Lower leg skin (tissue), 3 donors: Measurements from ENCODE around the gene KCNQ4.

Experiments used
- POLR2A ChIP-seq, 2 donors: fragments of 450-650 bp; IDR thresholded peaks; one replicate each; pipeline ENCODE4 v1.6.1; 2016 to 2017; ENCODE audit warnings: antibody characterized with exemption in 2 of 2, mild to moderate bottlenecking in 1 of 2, moderate library complexity in 1 of 2
- TF ChIP-seq, protein P1 (sequence below), 3 donors: fragments of 450-650 bp; IDR thresholded peaks; one replicate each; pipeline ENCODE4 v1.5.1; 2016; ENCODE audit warnings: antibody characterized with exemption in 3 of 3, mild to moderate bottlenecking in 3 of 3, moderate library complexity in 2 of 3

DNA sequence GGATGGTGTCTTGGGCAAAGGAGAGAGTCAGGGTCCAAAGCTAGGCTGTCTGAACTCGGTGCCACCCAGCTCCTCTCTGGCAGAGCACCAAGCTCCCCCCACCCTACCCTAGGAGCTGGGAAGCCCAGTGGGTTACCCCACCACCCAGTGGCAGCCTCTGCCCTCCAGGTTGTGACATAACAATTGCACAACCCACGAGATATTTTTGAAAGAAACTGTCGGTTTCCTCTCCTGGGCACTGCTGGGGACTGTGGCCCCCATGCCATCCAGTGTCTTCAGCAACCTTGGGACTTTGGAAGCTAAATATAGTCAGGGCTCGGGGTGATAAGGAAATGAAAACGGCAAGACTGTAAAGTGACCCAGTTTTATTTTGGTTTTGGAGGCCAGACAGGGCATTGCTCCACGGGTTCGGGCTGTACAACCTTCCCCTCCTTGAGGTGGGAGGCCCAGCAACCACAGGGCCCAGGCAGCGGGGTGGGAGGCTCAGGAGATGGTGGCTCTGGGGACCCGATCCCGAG lies 77.2 kb downstream of the KCNQ4 start:
- TF ChIP-seq POLR2A (IDR thresholded peaks at IDR 0.05): no peak
- TF ChIP-seq, protein P1, sequence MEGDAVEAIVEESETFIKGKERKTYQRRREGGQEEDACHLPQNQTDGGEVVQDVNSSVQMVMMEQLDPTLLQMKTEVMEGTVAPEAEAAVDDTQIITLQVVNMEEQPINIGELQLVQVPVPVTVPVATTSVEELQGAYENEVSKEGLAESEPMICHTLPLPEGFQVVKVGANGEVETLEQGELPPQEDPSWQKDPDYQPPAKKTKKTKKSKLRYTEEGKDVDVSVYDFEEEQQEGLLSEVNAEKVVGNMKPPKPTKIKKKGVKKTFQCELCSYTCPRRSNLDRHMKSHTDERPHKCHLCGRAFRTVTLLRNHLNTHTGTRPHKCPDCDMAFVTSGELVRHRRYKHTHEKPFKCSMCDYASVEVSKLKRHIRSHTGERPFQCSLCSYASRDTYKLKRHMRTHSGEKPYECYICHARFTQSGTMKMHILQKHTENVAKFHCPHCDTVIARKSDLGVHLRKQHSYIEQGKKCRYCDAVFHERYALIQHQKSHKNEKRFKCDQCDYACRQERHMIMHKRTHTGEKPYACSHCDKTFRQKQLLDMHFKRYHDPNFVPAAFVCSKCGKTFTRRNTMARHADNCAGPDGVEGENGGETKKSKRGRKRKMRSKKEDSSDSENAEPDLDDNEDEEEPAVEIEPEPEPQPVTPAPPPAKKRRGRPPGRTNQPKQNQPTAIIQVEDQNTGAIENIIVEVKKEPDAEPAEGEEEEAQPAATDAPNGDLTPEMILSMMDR (IDR thresholded peaks at IDR 0.05): no peak
